CD4-positive, alpha-beta T cell (primary cell): ENCODE measurements around the gene ICAM2. TPM values are rescaled to one million over a fixed set of nuclear protein-coding genes. Genes with fewer than 3 reads are reported as not detected.

Experiments
- ATAC-seq: fragments of 200-7000 bp; cut with Tn5 transposase; one replicate; pipeline ENCODE4 v1.10.0; 2022; ENCODE audit warnings: mild to moderate bottlenecking; ENCODE audit not compliant: poor library complexity
- CTCF ChIA-PET: fragments of 350-600 bp; sonication (Branson Sonifier 250); formaldehyde crosslinking; loops from one replicate; lab custom pipeline; 2021; ENCODE audit warnings: antibody characterized with exemption, inconsistent platforms; lab: Charles Lee
- POLR2A ChIA-PET: fragments of 350-600 bp; sonication (Branson Sonifier 250); formaldehyde crosslinking; loops from one replicate; lab custom pipeline; 2021; ENCODE audit warnings: antibody characterized with exemption, inconsistent platforms; lab: Charles Lee
- DNase-seq, 14 experiments: peaks; one replicate each; pipeline ENCODE4 v3.0.0-alpha.2; 2013 to 2020; ENCODE audit warnings: mixed read lengths in 2 of 14
- H3K27ac ChIP-seq, 2 donors: one replicate each; pipeline versions ENCODE4 v1.5.1 to v1.7.0; 2013; ENCODE audit warnings: low read length in 2 of 2, low read depth in 1 of 2, mild to moderate bottlenecking in 1 of 2
- H3K27me3 ChIP-seq, 2 experiments: 1 replicate in 1 of 2; 2 replicates in 1 of 2; pipeline versions ENCODE4 v1.6.1 to v1.7.0; 2013; ENCODE audit warnings: low read length in 2 of 2, control low read depth in 1 of 2, mild to moderate bottlenecking in 1 of 2, moderate library complexity in 1 of 2; ENCODE audit not compliant: insufficient read depth in 2 of 2, control insufficient read depth in 1 of 2
- H3K36me3 ChIP-seq: one replicate; pipeline ENCODE4 v1.6.1; 2013; ENCODE audit warnings: low read length, control low read depth; ENCODE audit not compliant: insufficient read depth
- H3K4me1 ChIP-seq: one replicate; pipeline ENCODE4 v1.6.1; 2013; ENCODE audit warnings: low read length, control low read depth; ENCODE audit not compliant: insufficient read depth
- H3K4me3 ChIP-seq: one replicate; pipeline ENCODE4 v1.5.1; 2013; ENCODE audit warnings: mild to moderate bottlenecking, low read length, moderate library complexity
- H3K9me3 ChIP-seq, 2 experiments: 1 replicate in 1 of 2; 2 replicates in 1 of 2; pipeline versions ENCODE4 v1.6.1 to v1.7.0; 2013; ENCODE audit warnings: low read length in 2 of 2, mild to moderate bottlenecking in 2 of 2, control low read depth in 1 of 2, moderate library complexity in 1 of 2; ENCODE audit not compliant: control insufficient read depth in 1 of 2, insufficient read depth in 1 of 2
- H3K27ac Mint-ChIP-seq: one replicate; pipeline ENCODE4 v1.8.0; 2020; ENCODE audit warnings: mixed read lengths
- H3K27me3 Mint-ChIP-seq: one replicate; pipeline ENCODE4 v1.8.0; 2021; ENCODE audit warnings: mixed read lengths
- H3K36me3 Mint-ChIP-seq: one replicate; pipeline ENCODE4 v1.8.0; 2021; ENCODE audit warnings: low read depth, mixed read lengths
- H3K4me1 Mint-ChIP-seq: one replicate; pipeline ENCODE4 v1.8.0; 2021; ENCODE audit warnings: low read depth, mixed read lengths
- H3K4me3 Mint-ChIP-seq: one replicate; pipeline ENCODE4 v1.8.0; 2020; ENCODE audit warnings: mild to moderate bottlenecking, mixed read lengths
- H3K9me3 Mint-ChIP-seq: one replicate; pipeline ENCODE4 v1.8.0; 2020; ENCODE audit warnings: mixed read lengths
- CTCF ChIP-seq: fragments of 200-600 bp; IDR thresholded peaks from one replicate; pipeline ENCODE4 v1.8.0; 2022; ENCODE audit warnings: antibody characterized with exemption, mild to moderate bottlenecking
- intact Hi-C, 2 experiments: fragments of 100-400 bp; cut with DNase I in 1 of 2; cut with micrococcal nuclease in 1 of 2; formaldehyde crosslinking; loops; one replicate each; pipeline versions ENCODE4 v1.15.1 to v1.9.0; 2023 to 2025; cut with DNase I, micrococcal nuclease
- total RNA-seq, 174 experiments: library from RNA in 2 of 174; stranded (reverse) in 2 of 174; gene quantifications; one replicate each; pipeline ENCODE4 v1.2.3 and lab custom pipeline; 2021 to 2026

The ICAM2 gene
- total RNA-seq, 2 experiments from 2014 or later: 50.6 to 54.7 TPM

DNA sequence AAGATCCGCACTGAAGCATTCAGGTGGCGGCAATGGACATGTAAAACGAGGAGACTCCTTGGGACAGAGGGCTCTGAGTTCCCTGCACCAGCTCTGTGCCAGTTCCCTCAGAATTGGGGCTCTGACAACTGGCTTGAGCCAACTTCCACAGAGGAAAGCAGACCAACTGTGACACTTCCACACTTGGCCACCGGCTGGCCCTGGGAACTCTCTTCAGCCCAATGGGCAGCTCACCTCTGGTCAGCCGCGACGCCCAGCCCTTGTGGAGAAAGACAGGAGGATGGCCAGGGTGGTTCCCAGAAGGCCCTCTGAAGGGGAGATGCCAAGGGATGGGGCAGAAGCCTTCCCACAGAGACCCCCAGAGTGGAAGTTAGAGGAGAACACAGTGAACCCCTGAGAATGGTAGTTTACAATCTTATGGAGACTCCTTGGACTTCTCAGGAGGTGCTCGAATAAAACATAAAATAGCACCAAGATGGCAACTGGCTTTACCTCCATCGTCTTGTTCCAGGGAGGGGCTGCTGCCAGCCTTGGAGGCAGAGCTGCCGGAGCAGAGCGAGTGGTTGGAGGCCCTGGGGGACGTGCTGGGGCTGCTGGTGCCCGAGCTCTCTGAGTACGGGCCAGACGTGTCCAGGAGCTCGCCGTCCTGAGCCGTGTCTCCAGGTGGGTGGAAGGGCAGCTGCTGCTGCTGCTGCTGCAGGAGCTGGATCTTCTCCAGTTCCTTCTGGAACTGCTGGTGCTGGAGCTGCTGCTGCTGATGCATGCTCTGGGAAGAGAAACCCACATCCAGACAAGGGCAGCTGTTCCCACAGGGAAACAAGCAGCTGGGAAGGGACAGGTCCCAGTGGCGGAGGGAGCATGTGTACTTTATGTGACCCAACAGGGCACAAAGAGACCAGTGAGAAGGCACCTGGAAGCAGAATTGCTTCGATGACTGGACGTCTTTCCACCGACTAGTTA lies 35.0 kb upstream of the ICAM2 start:
- no peak for DNase-seq
- CTCF ChIA-PET: interaction anchor here (0.8 kb wide), 1 partner anchor 64 kb away, joined by 3 read pairs; no protein-coding TSS in a partner anchor
- Mint-ChIP-seq H3K9me3 (no peaks in the 10 kb centered on the region), H3K4me3 (no peak overlapping the region), H3K27ac (peak overlapping the region; percentile 57), H3K27me3 (no peaks in the 10 kb centered on the region), H3K4me1 (peaks cover 69% of the 10 kb centered on the region), H3K36me3 (peaks cover 96% of the 10 kb centered on the region)
- Histone ChIP-seq H3K9me3 (no peaks in the 10 kb centered on the region), H3K27ac (no peak overlapping the region), H3K36me3 (peaks cover 88% of the 10 kb centered on the region), H3K27me3 (no peaks in the 10 kb centered on the region), H3K4me1 (peaks cover 69% of the 10 kb centered on the region), H3K4me3 (no peak overlapping the region)
- intact Hi-C loops: no loop called here
- POLR2A ChIA-PET: interaction anchor here (1.1 to 2.4 kb wide), 2 partner anchors 13 to 90 kb away, joined by 3 to 11 read pairs; no protein-coding TSS in a partner anchor
- no peak for TF ChIP-seq CTCF
- no peak for ATAC-seq

DNA sequence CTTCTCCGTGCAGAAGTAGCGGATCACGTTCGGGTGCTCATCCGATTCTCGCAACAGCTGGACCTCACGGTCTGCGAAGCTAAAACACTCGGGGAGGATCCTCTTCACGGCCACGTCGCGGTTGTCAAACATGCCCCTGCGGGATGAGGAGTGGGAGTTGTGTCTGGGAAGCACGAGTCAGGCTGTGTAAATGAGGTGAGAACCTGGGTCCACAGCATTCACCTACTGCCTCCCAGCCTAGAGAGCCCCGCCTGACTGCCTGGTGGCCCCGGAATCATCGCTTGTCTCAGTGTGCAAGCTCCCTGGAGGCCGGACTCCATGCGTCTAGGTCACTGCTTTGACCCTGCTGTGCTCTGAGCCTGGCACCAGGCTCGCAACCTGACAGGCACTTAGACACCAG lies 33.9 kb upstream of the ICAM2 start:
- Mint-ChIP-seq H3K4me1 (peaks cover 73% of the 10 kb centered on the region), H3K9me3 (no peaks in the 10 kb centered on the region), H3K27me3 (no peaks in the 10 kb centered on the region), H3K4me3 (no peak overlapping the region), H3K36me3 (peaks cover 94% of the 10 kb centered on the region), H3K27ac (peak overlapping the region; percentile 24)
- ATAC-seq: no peak
- Histone ChIP-seq H3K9me3 (no peaks in the 10 kb centered on the region), H3K4me1 (peaks cover 69% of the 10 kb centered on the region), H3K27ac (no peak overlapping the region), H3K4me3 (no peak overlapping the region), H3K36me3 (peaks cover 88% of the 10 kb centered on the region), H3K27me3 (no peaks in the 10 kb centered on the region)
- no peak for TF ChIP-seq CTCF
- intact Hi-C loops: no loop called here
- ChIA-PET CTCF (interaction anchor here (1.4 kb wide), 1 partner anchor 26 kb away, joined by 5 read pairs; no protein-coding TSS in a partner anchor), POLR2A (interaction anchor here (1.2 to 1.8 kb wide), 2 partner anchors 33 to 35 kb away, joined by 3 to 5 read pairs; partner anchors contain the start of gene ICAM2)
- no peak for DNase-seq

- Mint-ChIP-seq H3K27me3 (no peaks in the 10 kb centered on the region), H3K4me1 (peaks cover 64% of the 10 kb centered on the region), H3K36me3 (peaks cover 90% of the 10 kb centered on the region), H3K27ac (peak overlapping the region; percentile 85), H3K4me3 (no peak overlapping the region), H3K9me3 (no peaks in the 10 kb centered on the region)
- Histone ChIP-seq H3K4me1 (peaks cover 76% of the 10 kb centered on the region), H3K4me3 (no peak overlapping the region), H3K27me3 (no peaks in the 10 kb centered on the region), H3K27ac (no peak overlapping the region), H3K9me3 (no peaks in the 10 kb centered on the region), H3K36me3 (peaks cover 88% of the 10 kb centered on the region)
- ATAC-seq: no peak
- intact Hi-C loops: no loop called here
- POLR2A ChIA-PET: interaction anchor here (0.7 to 3.9 kb wide), 6 partner anchors 14 to 78 kb away, joined by 3 to 67 read pairs (median 3); partner anchors contain the start of genes ERN1 and ICAM2
- no peak for DNase-seq
- CTCF ChIA-PET: interaction anchor here (1.4 kb wide), 1 partner anchor 24 kb away, joined by 5 read pairs; no protein-coding TSS in a partner anchor
- no peak for TF ChIP-seq CTCF
These were observed 32.7 kb upstream of the ICAM2 start for GRCh38 chr17:64053101-64053500.
